Measurements from ENCODE around the gene RPS27. TPM values are rescaled to one million over a fixed set of nuclear protein-coding genes. Genes with fewer than 3 reads are reported as not detected.

The RPS27 gene
- total RNA-seq, 1 donor from 2014 or later, result 1,771 TPM

DNA sequence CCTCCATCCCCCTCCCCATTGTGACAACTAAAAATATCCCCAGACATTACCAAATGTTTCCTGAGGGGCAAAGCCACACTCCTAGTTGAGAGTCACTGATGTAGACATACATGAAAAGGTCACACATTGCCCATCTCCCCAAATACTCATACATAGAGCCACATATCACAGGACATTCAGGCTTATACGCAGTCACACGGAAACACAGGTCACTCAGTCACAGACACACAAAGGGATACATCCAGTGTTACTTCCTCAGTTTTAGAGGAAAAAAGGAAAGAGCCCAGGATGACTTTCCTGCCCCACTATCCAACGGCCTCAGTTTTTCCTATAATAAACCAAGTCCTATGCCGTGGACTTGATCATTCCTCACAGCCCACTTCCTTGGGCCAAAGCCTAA, 29.1 kb upstream of the RPS27 start:
- Histone ChIP-seq H3K4me1 (peaks cover 67% of the 10 kb centered on the region), H3K36me3 (peaks cover 0 to 9% of the 10 kb centered on the region in 2 donors), H3K4me3 (no peak overlapping the region), H3K9me3 (no peaks in the 10 kb centered on the region), H3K27me3 (no peaks in the 10 kb centered on the region), H3K27ac (peak overlapping the region; percentile 96)
- intact Hi-C loops (cut with DNase I), result no loop called here
- TF ChIP-seq POLR2A (IDR thresholded peaks at IDR 0.05), result no peak
- TF ChIP-seq, protein P1, sequence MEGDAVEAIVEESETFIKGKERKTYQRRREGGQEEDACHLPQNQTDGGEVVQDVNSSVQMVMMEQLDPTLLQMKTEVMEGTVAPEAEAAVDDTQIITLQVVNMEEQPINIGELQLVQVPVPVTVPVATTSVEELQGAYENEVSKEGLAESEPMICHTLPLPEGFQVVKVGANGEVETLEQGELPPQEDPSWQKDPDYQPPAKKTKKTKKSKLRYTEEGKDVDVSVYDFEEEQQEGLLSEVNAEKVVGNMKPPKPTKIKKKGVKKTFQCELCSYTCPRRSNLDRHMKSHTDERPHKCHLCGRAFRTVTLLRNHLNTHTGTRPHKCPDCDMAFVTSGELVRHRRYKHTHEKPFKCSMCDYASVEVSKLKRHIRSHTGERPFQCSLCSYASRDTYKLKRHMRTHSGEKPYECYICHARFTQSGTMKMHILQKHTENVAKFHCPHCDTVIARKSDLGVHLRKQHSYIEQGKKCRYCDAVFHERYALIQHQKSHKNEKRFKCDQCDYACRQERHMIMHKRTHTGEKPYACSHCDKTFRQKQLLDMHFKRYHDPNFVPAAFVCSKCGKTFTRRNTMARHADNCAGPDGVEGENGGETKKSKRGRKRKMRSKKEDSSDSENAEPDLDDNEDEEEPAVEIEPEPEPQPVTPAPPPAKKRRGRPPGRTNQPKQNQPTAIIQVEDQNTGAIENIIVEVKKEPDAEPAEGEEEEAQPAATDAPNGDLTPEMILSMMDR (IDR thresholded peaks at IDR 0.05), result no peak
- TF ChIP-seq POLR2AphosphoS5 (IDR thresholded peaks at IDR 0.05; ENCODE audit: insufficient read depth in 1 of 2, low read depth in 1 of 2), result no peak
- no peak for DNase-seq (ENCODE audit: extremely low spot score in 2 of 2)

DNA sequence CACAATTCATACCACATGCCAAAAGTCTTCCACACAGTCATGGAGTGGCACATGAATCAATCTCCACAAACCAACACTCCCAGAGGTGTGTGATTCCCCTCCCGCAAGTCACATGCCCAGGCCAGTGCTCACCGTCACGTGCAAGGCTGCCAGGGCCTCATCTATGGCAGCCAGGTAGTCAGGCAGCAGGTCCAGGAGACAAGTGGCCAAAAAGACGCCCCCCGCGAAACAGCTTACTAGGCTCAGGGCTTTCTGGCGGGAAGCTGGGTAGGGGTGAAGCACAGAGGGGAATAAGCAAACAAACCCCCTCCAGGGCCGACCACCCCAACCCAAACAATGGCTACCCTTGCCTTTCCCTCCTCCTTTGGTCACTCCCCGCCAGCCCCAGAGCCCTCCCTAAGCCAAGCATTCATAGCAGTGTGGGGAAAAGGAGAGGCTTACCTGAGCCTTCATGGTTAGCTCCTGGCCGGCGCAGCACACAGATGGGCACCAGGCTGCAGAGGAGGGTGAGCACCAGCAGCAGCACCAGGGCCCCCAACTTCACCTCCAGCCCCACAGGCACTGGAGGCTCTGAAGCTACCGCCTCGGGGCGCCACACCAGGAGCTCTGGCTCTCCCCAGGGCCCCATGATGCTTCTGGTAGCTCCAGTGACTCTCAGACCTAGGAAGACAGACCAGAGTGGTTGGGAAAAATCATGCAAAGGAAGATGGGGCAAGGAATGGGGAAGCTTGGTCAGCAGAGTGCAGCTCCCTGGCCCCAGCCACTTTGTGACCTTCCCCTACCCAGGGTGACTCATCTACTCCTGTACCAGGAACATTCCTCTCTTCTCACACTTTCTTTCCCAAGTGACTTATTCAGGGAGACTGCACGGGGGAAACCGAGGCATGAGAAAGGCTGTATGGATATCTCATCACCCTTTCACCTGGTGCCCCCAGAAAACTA, 28.2 kb upstream of the RPS27 start:
- intact Hi-C loops (cut with DNase I), result no loop called here
- H3K27ac ChIP-seq, result peak overlapping the region; percentile 96
- peaks cover 64% of the 10 kb centered on the region for H3K4me1 ChIP-seq
- peaks cover 0 to 9% of the 10 kb centered on the region in 2 donors for H3K36me3 ChIP-seq
- DNase-seq (ENCODE audit: extremely low spot score in 2 of 2), result no peak
- no peaks in the 10 kb centered on the region for H3K9me3 ChIP-seq
- H3K27me3 ChIP-seq, result no peaks in the 10 kb centered on the region
- peak overlapping the region; percentile 59 to 81 for H3K4me3 ChIP-seq
- TF ChIP-seq, protein P1 (IDR thresholded peaks at IDR 0.05), result no peak
- TF ChIP-seq POLR2A (IDR thresholded peaks at IDR 0.05) (no peak), POLR2AphosphoS5 (IDR thresholded peaks at IDR 0.05; ENCODE audit: insufficient read depth in 1 of 2, low read depth in 1 of 2) (no peak)

DNA sequence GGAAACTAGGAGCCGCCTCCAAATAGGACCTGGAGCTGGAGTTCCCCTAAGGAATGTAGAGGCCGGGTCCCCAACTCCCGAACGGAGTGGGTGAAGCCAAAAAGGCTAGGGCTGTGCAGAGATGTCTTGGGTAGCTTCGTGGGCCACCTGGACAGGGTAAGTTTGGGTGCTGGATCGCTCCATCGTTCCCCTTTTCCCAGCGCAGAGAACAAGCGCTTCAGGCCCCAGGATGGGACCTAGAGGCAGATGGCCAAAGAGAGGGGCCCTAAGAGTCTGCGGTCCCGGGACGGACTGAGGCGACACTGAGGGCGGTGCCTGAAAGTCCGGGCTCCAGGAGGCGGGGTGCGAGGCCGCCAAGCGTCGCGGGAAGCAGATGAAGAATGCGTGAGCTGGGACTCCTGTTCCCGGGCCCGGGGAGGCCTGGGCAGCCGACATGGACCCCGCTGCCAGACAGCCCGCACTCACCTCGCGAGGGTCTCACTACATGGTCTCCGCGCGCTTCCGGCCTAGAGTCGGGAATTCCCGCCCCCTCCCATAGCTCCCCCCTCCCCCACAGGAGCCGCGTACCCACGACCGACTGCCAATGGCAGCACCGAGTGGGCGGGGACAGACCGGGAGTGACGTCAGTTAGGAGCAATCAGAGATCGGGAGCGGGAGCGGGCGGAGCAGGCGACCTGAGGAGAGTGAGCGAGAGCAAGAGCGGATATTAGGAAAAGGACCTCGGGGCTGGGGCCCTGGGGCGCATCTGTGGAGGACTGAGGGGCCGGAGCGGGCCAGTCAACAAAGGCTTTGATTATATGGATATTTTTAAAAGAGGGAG, 27.3 kb upstream of the RPS27 start, which contains the start of gene SLC39A1:
TSS of gene SLC39A1 (minus strand) at position 508 of the 820 bp plus-strand sequence. CDS start 822 bp downstream, outside the sequence.
- H3K27ac ChIP-seq, result peak within 1 kb of the TSS; percentile 96
- no peaks in the 10 kb centered on the region for H3K9me3 ChIP-seq
- intact Hi-C loops (cut with DNase I), result no loop called here
- peaks cover 0 to 9% of the 10 kb centered on the region in 2 donors for H3K36me3 ChIP-seq
- TF ChIP-seq POLR2A (IDR thresholded peaks at IDR 0.05), result peak in 1 of 2 donors; percentile 79
- TF ChIP-seq POLR2AphosphoS5 (IDR thresholded peaks at IDR 0.05; ENCODE audit: insufficient read depth in 1 of 2, low read depth in 1 of 2), result peak; percentile 90 to 95
- TF ChIP-seq, protein P1 (IDR thresholded peaks at IDR 0.05), result peak in 1 of 3 experiments; percentile 22
- peak within 1 kb of the TSS; percentile 59 to 81 for H3K4me3 ChIP-seq
- peak in 1 of 2 donors; percentile 99 for DNase-seq (ENCODE audit: extremely low spot score in 2 of 2)
- H3K4me1 ChIP-seq, result peaks cover 62% of the 10 kb centered on the region
- no peaks in the 10 kb centered on the region for H3K27me3 ChIP-seq

DNA sequence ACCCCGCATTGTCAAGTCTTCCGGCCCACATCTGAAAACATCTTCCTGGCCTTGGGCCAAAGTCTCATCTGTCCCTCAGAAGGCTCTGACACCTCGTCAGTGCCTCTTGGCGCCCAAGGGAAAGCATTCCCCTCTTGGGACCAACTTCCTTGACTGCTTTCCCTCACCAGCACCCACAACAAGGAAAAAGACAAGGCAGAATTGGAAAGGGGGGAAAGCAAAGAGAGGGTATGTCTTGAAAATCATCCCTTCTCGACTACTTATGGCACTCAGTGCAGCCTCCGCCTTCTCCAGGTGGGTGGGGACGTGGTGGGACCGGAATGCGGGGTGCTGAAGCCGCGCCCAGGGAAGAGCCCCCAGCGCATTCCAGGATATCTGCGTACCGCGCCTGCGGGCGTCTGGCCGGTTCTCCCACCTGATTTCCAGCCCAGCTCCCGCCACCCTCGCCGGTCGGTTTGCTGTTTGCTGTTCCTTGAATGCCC, 26.7 kb upstream of the RPS27 start:
- H3K27ac ChIP-seq, result peak overlapping the region; percentile 96
- intact Hi-C loops (cut with DNase I), result no loop called here
- no peaks in the 10 kb centered on the region for H3K27me3 ChIP-seq
- peaks cover 0 to 9% of the 10 kb centered on the region in 2 donors for H3K36me3 ChIP-seq
- TF ChIP-seq, protein P1 (IDR thresholded peaks at IDR 0.05), result no peak
- no peak for TF ChIP-seq POLR2A (IDR thresholded peaks at IDR 0.05)
- no peak for TF ChIP-seq POLR2AphosphoS5 (IDR thresholded peaks at IDR 0.05; ENCODE audit: insufficient read depth in 1 of 2, low read depth in 1 of 2)
- no peaks in the 10 kb centered on the region for H3K9me3 ChIP-seq
- peak overlapping the region; percentile 59 to 81 for H3K4me3 ChIP-seq
- DNase-seq (ENCODE audit: extremely low spot score in 2 of 2), result no peak
- H3K4me1 ChIP-seq, result peaks cover 66% of the 10 kb centered on the region

Data from vagina (tissue), 2 donors.